LNCaP clone FGC (cell line): ENCODE measurements around the gene ZNF699.
"Not testable (repeated sequence)": the region's sequence is repeated elsewhere in the genome, so short reads cannot be mapped to it uniquely, and the experiment has no call there.

Experiments
- DNase-seq: peaks from one replicate; pipeline ENCODE4 v3.0.0-alpha.2; 2011; ENCODE audit warnings: low read depth
- H3K4me3 ChIP-seq: 2 replicates; pipeline ENCODE4 v1.5.1; 2011; ENCODE audit warnings: mild to moderate bottlenecking, low read depth, low read length, control low read depth
- CTCF ChIP-seq: IDR thresholded peaks from 2 replicates; pipeline ENCODE4 v1.5.1; 2012; ENCODE audit warnings: mild to moderate bottlenecking; ENCODE audit not compliant: control insufficient read depth, insufficient read depth; ENCODE audit errors: extremely low read depth

The ZNF699 gene

GRCh38 chr19:9289231-9289884 lies 20.3 kb downstream of the ZNF699 start:
- no peak for DNase-seq
- no peak for TF ChIP-seq CTCF
- H3K4me3 ChIP-seq, result no peak overlapping the region

- DNase-seq, H3K4me3 ChIP-seq: not testable (repeated sequence)
Observed at GRCh38 chr19:9283485-9283884, 26.2 kb downstream of the ZNF699 start.

- no peak for DNase-seq
- no peak for TF ChIP-seq CTCF
- H3K4me3 ChIP-seq, result no peak overlapping the region
Observed at GRCh38 chr19:9251236-9251635, 58.4 kb downstream of the ZNF699 start.

- no peak for TF ChIP-seq CTCF
- no peak within 1 kb of the TSS for H3K4me3 ChIP-seq
- no peak for DNase-seq
Observed at GRCh38 chr19:9250630-9251029, 59.0 kb downstream of the ZNF699 start, which contains the start of gene OR7E24. OR7E24 (plus strand) TSS chr19:9250930; CDS start chr19:9251044, 114 bp downstream.
